HG03442 (cell line): ENCODE measurements around the gene XRCC3.

Source experiments
- ATAC-seq: cut with Tn5 transposase; IDR thresholded peaks from one replicate; pipeline ENCODE4 v1.9.1; 2021; ENCODE audit warnings: mild to moderate bottlenecking, moderate library complexity; ENCODE audit not compliant: unreplicated experiment

The XRCC3 gene

GRCh38 chr14:103738701-103739451 lies 23.6 kb upstream of the XRCC3 start:
- ATAC-seq: no peak

- ATAC-seq: no peak
Observed at GRCh38 chr14:103738166-103738565, 22.9 kb upstream of the XRCC3 start.

DNA sequence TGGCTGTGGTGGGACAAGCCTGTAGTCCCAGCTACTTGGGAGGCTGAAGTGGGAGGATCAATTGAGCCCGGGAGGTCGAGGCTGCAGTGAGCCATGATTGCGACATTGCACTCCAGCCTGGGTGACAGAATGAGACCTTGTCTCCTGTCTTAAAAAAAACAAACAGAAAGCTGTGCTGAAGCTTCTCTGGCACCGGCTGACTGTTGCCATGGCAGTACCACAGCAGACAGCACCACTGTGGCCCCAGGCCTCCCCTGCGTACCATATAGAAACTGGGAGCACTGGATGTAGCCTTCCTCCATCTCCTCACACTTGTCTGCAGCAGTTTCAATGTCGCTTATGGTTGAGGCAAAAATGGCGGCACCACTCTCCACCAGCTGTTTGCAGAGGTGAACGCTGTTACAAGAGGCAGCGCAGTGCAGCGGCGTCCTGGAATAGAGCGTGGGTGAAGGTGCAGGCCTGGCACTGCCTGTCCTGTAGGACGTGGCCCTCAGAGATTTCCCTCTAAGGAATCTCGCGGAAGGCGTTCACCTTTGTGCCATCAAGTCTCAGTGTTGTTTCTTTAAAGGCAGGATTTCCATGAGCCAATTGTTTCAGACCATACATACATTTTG lies 22.3 kb upstream of the XRCC3 start:
- ATAC-seq: no peak

GRCh38 chr14:103736546-103737431 lies 21.5 kb upstream of the XRCC3 start:
- no peak for ATAC-seq

DNA sequence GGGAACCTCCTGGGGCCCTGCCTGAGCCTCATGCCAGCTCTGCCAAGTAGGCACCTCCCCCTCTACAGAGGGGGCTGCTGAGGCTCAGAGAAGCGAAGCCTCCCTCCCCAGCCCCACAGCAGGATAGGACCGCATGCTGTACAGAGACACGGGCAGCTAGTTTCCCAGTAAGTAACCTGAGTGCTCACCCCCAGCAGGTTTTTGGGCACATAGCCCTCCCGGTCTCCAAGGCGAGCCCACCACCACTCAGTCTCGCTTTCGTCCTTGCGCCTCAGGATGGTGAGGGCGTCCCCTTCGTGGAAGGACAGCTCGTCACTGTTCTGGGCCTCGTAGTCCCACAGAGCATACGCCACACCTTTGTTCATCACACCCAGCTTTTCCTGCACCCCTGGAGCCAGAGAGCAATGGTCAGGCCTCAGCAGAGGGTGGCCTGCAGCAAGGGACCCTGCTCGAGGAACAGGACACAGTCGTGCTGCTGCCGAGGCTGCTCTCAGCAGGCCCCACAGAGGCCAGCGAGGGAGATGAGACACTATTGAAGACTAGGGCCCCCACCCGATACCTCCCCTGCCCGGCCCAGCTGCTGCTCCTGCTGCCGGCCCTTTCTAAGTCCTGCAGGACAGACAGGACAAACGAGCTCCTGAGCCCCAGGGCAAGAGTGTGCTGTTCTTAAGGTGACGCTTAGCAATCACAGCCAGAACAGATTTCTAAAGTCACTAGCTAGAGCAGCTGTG lies 20.7 kb upstream of the XRCC3 start:
- no peak for ATAC-seq

GRCh38 chr14:103735439-103735814 lies 20.2 kb upstream of the XRCC3 start:
- ATAC-seq: no peak

GRCh38 chr14:103735022-103735421 lies 19.8 kb upstream of the XRCC3 start:
- no peak for ATAC-seq

- no peak for ATAC-seq
Observed at GRCh38 chr14:103734081-103734888, 19.0 kb upstream of the XRCC3 start.

DNA sequence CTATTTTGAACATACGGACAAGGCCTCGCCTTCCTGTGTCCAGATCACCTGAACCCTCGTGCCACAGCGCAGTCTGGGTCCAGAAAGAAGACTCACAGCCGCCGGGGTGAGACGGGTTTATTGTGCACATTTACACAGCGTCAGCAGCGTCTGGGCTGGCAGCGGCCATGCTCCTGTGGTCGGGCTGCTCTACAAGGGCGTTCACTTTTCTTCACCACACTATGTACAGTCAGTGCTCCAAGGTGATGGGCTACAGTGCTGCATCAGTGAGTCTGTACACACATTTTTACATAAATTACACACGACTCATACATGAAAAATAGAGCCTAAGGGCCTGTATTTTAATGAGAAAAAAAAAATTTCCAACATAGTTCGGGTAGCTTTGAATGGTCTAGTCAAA lies 18.4 kb upstream of the XRCC3 start:
- no peak for ATAC-seq

GRCh38 chr14:103732868-103733620 lies 17.8 kb upstream of the XRCC3 start:
- ATAC-seq: no peak

GRCh38 chr14:103731916-103732867 lies 16.9 kb upstream of the XRCC3 start:
- no peak for ATAC-seq

DNA sequence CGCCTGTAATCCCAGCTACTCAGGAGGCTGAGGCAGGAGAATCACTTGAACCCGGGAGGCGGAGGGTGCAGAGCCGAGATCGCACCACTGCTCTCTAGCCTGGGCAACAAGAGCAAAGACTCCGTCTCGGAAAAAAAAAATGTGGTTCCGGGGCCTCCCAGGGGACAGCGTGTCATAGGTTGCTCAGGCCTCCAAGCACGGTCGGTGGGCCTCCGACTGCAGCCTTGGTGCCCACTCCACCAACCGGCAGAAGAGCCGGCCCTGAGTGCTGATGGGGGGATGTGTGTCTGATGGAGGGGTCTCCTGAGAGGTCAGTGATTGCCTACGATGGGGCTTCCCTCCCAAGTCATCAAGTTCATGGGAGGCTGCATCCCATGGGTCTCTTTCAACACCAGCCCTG lies 16.2 kb upstream of the XRCC3 start:
- ATAC-seq: no peak

GRCh38 chr14:103730490-103731035 lies 15.3 kb upstream of the XRCC3 start:
- no peak for ATAC-seq

GRCh38 chr14:103729496-103730448 lies 14.5 kb upstream of the XRCC3 start:
- ATAC-seq: no peak

- no peak for ATAC-seq
Observed at GRCh38 chr14:103728721-103729120, 13.5 kb upstream of the XRCC3 start.

DNA sequence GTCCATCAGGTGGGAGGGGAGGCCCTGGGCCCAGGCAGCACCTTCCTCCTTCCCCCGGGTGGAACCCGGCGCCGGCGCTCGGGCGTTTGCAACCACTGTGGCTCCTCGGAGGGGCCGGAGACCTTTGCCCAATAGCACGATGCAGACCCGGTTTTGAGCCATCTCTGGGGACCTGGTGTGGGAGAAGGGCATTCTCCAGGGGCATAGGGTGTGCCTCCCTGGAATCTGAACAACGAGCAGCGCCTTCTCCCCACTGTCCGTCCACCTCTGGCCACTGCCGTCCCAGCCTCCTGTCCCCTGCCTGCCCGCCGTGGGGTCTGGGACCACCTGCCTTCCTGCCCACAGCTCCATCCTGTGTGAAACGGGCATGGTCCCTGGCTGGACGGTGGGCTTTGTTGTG lies 12.9 kb upstream of the XRCC3 start:
- no peak for ATAC-seq
